Fibroblast of lung (primary cell): ENCODE data around the gene SH3BP4. TPM values are rescaled to one million over a fixed set of nuclear protein-coding genes. Genes with fewer than 3 reads are reported as not detected.

ENCODE experiments used
- DNase-seq, 2 donors: peaks; one replicate each; pipeline versions ENCODE4 v3.0.0 to v3.0.0-alpha.2; 2010; ENCODE audit warnings: low read depth in 2 of 2
- H2AFZ ChIP-seq: 2 replicates; pipeline ENCODE4 v1.5.1; 2012; ENCODE audit warnings: low read length, control low read depth, inconsistent platforms
- H3K27ac ChIP-seq: 2 replicates; pipeline ENCODE4 v1.5.1; 2011; ENCODE audit warnings: low read length, control low read depth; ENCODE audit not compliant: insufficient read depth
- H3K27me3 ChIP-seq: 2 replicates; pipeline ENCODE4 v1.5.1; 2011; ENCODE audit warnings: mild to moderate bottlenecking, low read length; ENCODE audit not compliant: control insufficient read depth, insufficient read depth
- H3K36me3 ChIP-seq: 2 replicates; pipeline ENCODE4 v1.5.1; 2011; ENCODE audit warnings: low read length; ENCODE audit not compliant: control insufficient read depth, insufficient read depth
- H3K4me1 ChIP-seq: 2 replicates; pipeline ENCODE4 v1.5.1; 2011; ENCODE audit warnings: low read length; ENCODE audit not compliant: control insufficient read depth, insufficient read depth; ENCODE audit errors: extremely low read depth
- H3K4me2 ChIP-seq: 2 replicates; pipeline ENCODE4 v1.5.1; 2011; ENCODE audit warnings: low read length, control low read depth; ENCODE audit not compliant: insufficient read depth; ENCODE audit errors: extremely low read depth
- H3K4me3 ChIP-seq, 4 experiments: fragments of 200-600 bp in 1 of 4; sonication (generic) in 1 of 4; replicated peaks in 1 of 4; 2 replicates each; pipeline ENCODE4 v1.5.1; 2011 to 2016; ENCODE audit warnings: low read length in 4 of 4, low read depth in 3 of 4, mild to moderate bottlenecking in 3 of 4, control low read depth in 2 of 4, inconsistent platforms in 1 of 4, mixed read lengths in 1 of 4; ENCODE audit not compliant: insufficient read depth in 1 of 4; ENCODE audit errors: control extremely low read depth in 1 of 4
- H3K79me2 ChIP-seq: 2 replicates; pipeline ENCODE4 v1.5.1; 2012; ENCODE audit warnings: mild to moderate bottlenecking, low read length, inconsistent platforms; ENCODE audit not compliant: control insufficient read depth, insufficient read depth
- H3K9ac ChIP-seq: 2 replicates; pipeline ENCODE4 v1.5.1; 2011; ENCODE audit warnings: mild to moderate bottlenecking, low read length, control low read depth; ENCODE audit not compliant: insufficient read depth
- H3K9me3 ChIP-seq: 2 replicates; pipeline ENCODE4 v1.5.1; 2012; ENCODE audit warnings: low read depth, low read length; ENCODE audit not compliant: control insufficient read depth, insufficient read depth
- H4K20me1 ChIP-seq: 2 replicates; pipeline ENCODE4 v1.5.1; 2011; ENCODE audit warnings: low read length; ENCODE audit not compliant: control insufficient read depth, insufficient read depth; ENCODE audit errors: extremely low read depth
- EZH2 ChIP-seq: IDR thresholded peaks from 2 replicates; pipeline ENCODE4 v1.5.1; 2012; ENCODE audit warnings: low read length, control low read depth, mild to moderate bottlenecking; ENCODE audit errors: missing control alignments
- polyA plus RNA-seq, 2 donors: library from polyadenylated mRNA; depleted of rRNA in 1 of 2; stranded (reverse) in 1 of 2; unstranded in 1 of 2; fragments of >200 nt; gene quantifications; 2 replicates each; pipeline ENCODE4 v1.2.1, GENCODE V29; 2011 to 2012; ENCODE audit warnings: missing spikeins in 1 of 2
- total RNA-seq: library from RNA; depleted of rRNA; stranded (reverse); fragments of >200 nt; gene quantifications from 2 replicates; pipeline ENCODE4 v1.2.1, GENCODE V29; 2014
- TF ChIP-seq, protein P1 (sequence below), 2 donors: IDR thresholded peaks in 1 of 2; conservative IDR thresholded peaks in 1 of 2; 1 replicate in 1 of 2; 2 replicates in 1 of 2; pipeline ENCODE4 v1.5.1; 2011 to 2012; ENCODE audit warnings: low read length in 2 of 2, control low read depth in 1 of 2, inconsistent platforms in 1 of 2, low read depth in 1 of 2, mild to moderate bottlenecking in 1 of 2

The SH3BP4 gene
- total and polyA plus RNA-seq, 2 donors (not counting 1 experiment from before 2014, with no cell fraction given) = 74.8 to 86.6 TPM

GRCh38 chr2:234967201-234967869 is 15.5 kb downstream of the SH3BP4 start:
- TF ChIP-seq, protein P1, sequence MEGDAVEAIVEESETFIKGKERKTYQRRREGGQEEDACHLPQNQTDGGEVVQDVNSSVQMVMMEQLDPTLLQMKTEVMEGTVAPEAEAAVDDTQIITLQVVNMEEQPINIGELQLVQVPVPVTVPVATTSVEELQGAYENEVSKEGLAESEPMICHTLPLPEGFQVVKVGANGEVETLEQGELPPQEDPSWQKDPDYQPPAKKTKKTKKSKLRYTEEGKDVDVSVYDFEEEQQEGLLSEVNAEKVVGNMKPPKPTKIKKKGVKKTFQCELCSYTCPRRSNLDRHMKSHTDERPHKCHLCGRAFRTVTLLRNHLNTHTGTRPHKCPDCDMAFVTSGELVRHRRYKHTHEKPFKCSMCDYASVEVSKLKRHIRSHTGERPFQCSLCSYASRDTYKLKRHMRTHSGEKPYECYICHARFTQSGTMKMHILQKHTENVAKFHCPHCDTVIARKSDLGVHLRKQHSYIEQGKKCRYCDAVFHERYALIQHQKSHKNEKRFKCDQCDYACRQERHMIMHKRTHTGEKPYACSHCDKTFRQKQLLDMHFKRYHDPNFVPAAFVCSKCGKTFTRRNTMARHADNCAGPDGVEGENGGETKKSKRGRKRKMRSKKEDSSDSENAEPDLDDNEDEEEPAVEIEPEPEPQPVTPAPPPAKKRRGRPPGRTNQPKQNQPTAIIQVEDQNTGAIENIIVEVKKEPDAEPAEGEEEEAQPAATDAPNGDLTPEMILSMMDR (conservative IDR thresholded peaks at IDR 0.05 in 1 of 2, IDR thresholded peaks at IDR 0.05 in 1 of 2; ENCODE audit: low read depth in 1 of 2, low read length in 2 of 2) = no peak
- no peak for TF ChIP-seq EZH2
- Histone ChIP-seq H3K4me2 (no peak overlapping the region), H3K79me2 (peaks cover 99% of the 10 kb centered on the region), H2AFZ (no peak overlapping the region), H3K4me1 (peaks cover 16% of the 10 kb centered on the region), H3K27me3 (no peaks in the 10 kb centered on the region), H3K36me3 (peaks cover 11% of the 10 kb centered on the region), H3K4me3 (no peak overlapping the region), H3K27ac (no peak overlapping the region), H4K20me1 (peaks cover 2% of the 10 kb centered on the region), H3K9me3 (no peaks in the 10 kb centered on the region), H3K9ac (no peak overlapping the region)
- DNase-seq = no peak

- Histone ChIP-seq H3K9ac (no peak overlapping the region), H3K27ac (no peak overlapping the region), H3K9me3 (no peaks in the 10 kb centered on the region), H2AFZ (no peak overlapping the region), H3K4me3 (no peak overlapping the region), H3K36me3 (peaks cover 11% of the 10 kb centered on the region), H3K27me3 (no peaks in the 10 kb centered on the region), H3K4me2 (no peak overlapping the region), H3K4me1 (peaks cover 17% of the 10 kb centered on the region), H3K79me2 (peaks cover 99% of the 10 kb centered on the region), H4K20me1 (peaks cover 1% of the 10 kb centered on the region)
- no peak for DNase-seq
- TF ChIP-seq, protein P1 (conservative IDR thresholded peaks at IDR 0.05 in 1 of 2, IDR thresholded peaks at IDR 0.05 in 1 of 2; ENCODE audit: low read depth in 1 of 2, low read length in 2 of 2) = no peak
- no peak for TF ChIP-seq EZH2
Observed at GRCh38 chr2:234967870-234968208, 16.0 kb downstream of the SH3BP4 start.

- Histone ChIP-seq H3K4me2 (no peak overlapping the region), H3K9ac (no peak overlapping the region), H3K36me3 (peaks cover 13% of the 10 kb centered on the region), H3K4me1 (peaks cover 14% of the 10 kb centered on the region), H3K9me3 (no peaks in the 10 kb centered on the region), H3K27me3 (no peaks in the 10 kb centered on the region), H2AFZ (no peak overlapping the region), H3K79me2 (peaks cover 99% of the 10 kb centered on the region), H3K4me3 (no peak overlapping the region), H3K27ac (no peak overlapping the region), H4K20me1 (no peaks in the 10 kb centered on the region)
- TF ChIP-seq, protein P1 (conservative IDR thresholded peaks at IDR 0.05 in 1 of 2, IDR thresholded peaks at IDR 0.05 in 1 of 2; ENCODE audit: low read depth in 1 of 2, low read length in 2 of 2) = no peak
- TF ChIP-seq EZH2 = no peak
- DNase-seq = no peak
Observed at GRCh38 chr2:234968631-234969305, 17.0 kb downstream of the SH3BP4 start.
